Upper lobe of left lung (tissue), 6 donors: ENCODE data around the gene CRTC3. TPM values are rescaled to one million over a fixed set of nuclear protein-coding genes. Genes with fewer than 3 reads are reported as not detected.

Source experiments
- ATAC-seq, 2 donors: fragments of 200-7000 bp; cut with Tn5 transposase; one replicate each; pipeline ENCODE4 v1.9.1; 2022; ENCODE audit warnings: mild to moderate bottlenecking in 2 of 2, moderate library complexity in 2 of 2; ENCODE audit not compliant: low FRiP score in 2 of 2
- DNase-seq, 2 donors: peaks; one replicate each; pipeline ENCODE4 v3.0.0-alpha.2; 2019 to 2020
- H3K27ac ChIP-seq, 4 donors: fragments of 200-600 bp; sonication (generic); one replicate each; pipeline ENCODE4 v1.5.1; 2016 to 2019
- H3K27me3 ChIP-seq, 4 donors: fragments of 200-600 bp; sonication (generic); one replicate each; pipeline ENCODE4 v1.5.1; 2017 to 2019
- H3K36me3 ChIP-seq, 4 donors: fragments of 200-600 bp; sonication (generic); one replicate each; pipeline ENCODE4 v1.5.1; 2016 to 2019
- H3K4me1 ChIP-seq, 4 donors: fragments of 200-600 bp; sonication (generic); one replicate each; pipeline ENCODE4 v1.5.1; 2018 to 2019
- H3K4me3 ChIP-seq, 4 donors: fragments of 200-600 bp; sonication (generic); one replicate each; pipeline ENCODE4 v1.5.1; 2017 to 2019; ENCODE audit warnings: mild to moderate bottlenecking in 2 of 4, moderate library complexity in 1 of 4
- H3K9me3 ChIP-seq, 4 donors: fragments of 200-600 bp; sonication (generic); one replicate each; pipeline ENCODE4 v1.5.1; 2018 to 2019
- CTCF ChIP-seq, 6 experiments: fragments of 450-650 bp in 4 of 6; fragments of 200-600 bp in 2 of 6; sonication (generic) in 2 of 6; IDR thresholded peaks; one replicate each; pipeline ENCODE4 v1.5.1; 2016 to 2019; ENCODE audit warnings: antibody characterized with exemption in 6 of 6
- EP300 ChIP-seq, 4 donors: sonication (generic); formaldehyde crosslinking; IDR thresholded peaks; one replicate each; pipeline ENCODE4 v1.5.1; 2017; ENCODE audit warnings: antibody characterized with exemption in 4 of 4, control low read depth in 2 of 4
- POLR2A ChIP-seq, 4 donors: fragments of 450-650 bp; IDR thresholded peaks; one replicate each; pipeline ENCODE4 v1.5.1; 2016 to 2017; ENCODE audit warnings: antibody characterized with exemption in 4 of 4, mild to moderate bottlenecking in 2 of 4
- POLR2AphosphoS5 ChIP-seq, 2 donors: sonication (generic); formaldehyde crosslinking; IDR thresholded peaks; one replicate each; pipeline ENCODE4 v1.5.1; 2017; ENCODE audit warnings: antibody characterized with exemption in 2 of 2
- WGBS, 2 donors: methylation state at CpG; one replicate each; pipeline ENCODE4 v1.1.5; 2017 to 2018; 5-methylcytosine and 5-hydroxymethylcytosine counted together
- total RNA-seq, 6 donors: library from RNA; depleted of rRNA in 4 of 6; stranded (reverse); fragments of >200 nt in 4 of 6; gene quantifications; one replicate each; pipeline versions ENCODE4 v1.1.0 to v1.2.1, GENCODE V29; 2016 to 2021
- donor health status: DM: no; HTN: no; CAD: no; lungs with moderate emphysema.
- donor health status: DM: no; HTN: yes; CAD: no; lungs with severe emphysema.

CRTC3 gene
- total RNA-seq, 6 donors from 2014 or later: 30.9 to 42.7 (median 35.1) TPM

GRCh38 chr15:90579213-90579612 lies 49.5 kb downstream of the CRTC3 start:
- Histone ChIP-seq H3K4me3 (no peak overlapping the region), H3K27me3 (no peaks in the 10 kb centered on the region), H3K4me1 (peaks cover 6 to 30% (median 18%) of the 10 kb centered on the region in 4 donors), H3K36me3 (no peaks in the 10 kb centered on the region), H3K9me3 (no peaks in the 10 kb centered on the region), H3K27ac (no peak overlapping the region)
- DNase-seq (no peak), ATAC-seq (peak in 1 of 2 donors; percentile 50)
- 75 to 77% methylated on average over 3 of the region's 3 CpGs for WGBS, 2 donors
- TF ChIP-seq EP300 (IDR thresholded peaks at IDR 0.05) (no peak), CTCF (IDR thresholded peaks at IDR 0.05) (no peak), POLR2A (IDR thresholded peaks at IDR 0.05) (no peak), POLR2AphosphoS5 (IDR thresholded peaks at IDR 0.05) (no peak)

- Histone ChIP-seq H3K9me3 (no peaks in the 10 kb centered on the region), H3K27me3 (no peaks in the 10 kb centered on the region), H3K27ac (peak overlapping the region in 1 of 4 donors; percentile 40), H3K4me1 (peaks cover 6 to 30% (median 18%) of the 10 kb centered on the region in 4 donors), H3K36me3 (no peaks in the 10 kb centered on the region), H3K4me3 (no peak overlapping the region)
- ATAC-seq: no peak
- no peak for TF ChIP-seq EP300 (IDR thresholded peaks at IDR 0.05)
- no peak for TF ChIP-seq POLR2AphosphoS5 (IDR thresholded peaks at IDR 0.05)
- no peak for TF ChIP-seq POLR2A (IDR thresholded peaks at IDR 0.05)
- no peak for TF ChIP-seq CTCF (IDR thresholded peaks at IDR 0.05)
- no peak for DNase-seq
- WGBS, 2 donors: 56 to 69% methylated on average over 5 of the region's 5 CpGs
Measured at GRCh38 chr15:90580099-90580498, 50.4 kb downstream of the CRTC3 start.

- Histone ChIP-seq H3K4me1 (peaks cover 6 to 30% (median 18%) of the 10 kb centered on the region in 4 donors), H3K9me3 (no peaks in the 10 kb centered on the region), H3K27me3 (no peaks in the 10 kb centered on the region), H3K36me3 (no peaks in the 10 kb centered on the region), H3K4me3 (no peak overlapping the region), H3K27ac (peak overlapping the region in 1 of 4 donors; percentile 40)
- DNase-seq (no peak), ATAC-seq (no peak)
- no peak for TF ChIP-seq POLR2AphosphoS5 (IDR thresholded peaks at IDR 0.05)
- TF ChIP-seq CTCF (IDR thresholded peaks at IDR 0.05): no peak
- no peak for TF ChIP-seq EP300 (IDR thresholded peaks at IDR 0.05)
- TF ChIP-seq POLR2A (IDR thresholded peaks at IDR 0.05): no peak
- WGBS, 2 donors: 87 to 92% methylated on average over 7 of the region's 7 CpGs
Measured at GRCh38 chr15:90580541-90580940, 50.8 kb downstream of the CRTC3 start.

- no peaks in the 10 kb centered on the region for H3K9me3 ChIP-seq
- DNase-seq (no peak), ATAC-seq (no peak)
- no peak for TF ChIP-seq EP300 (IDR thresholded peaks at IDR 0.05)
- H3K36me3 ChIP-seq: no peaks in the 10 kb centered on the region
- WGBS, 2 donors: 85 to 88% methylated on average over 3 of the region's 3 CpGs
- H3K4me1 ChIP-seq: peaks cover 6 to 30% (median 19%) of the 10 kb centered on the region in 4 donors
- H3K4me3 ChIP-seq: no peak overlapping the region
- H3K27me3 ChIP-seq: no peaks in the 10 kb centered on the region
- peak overlapping the region in 2 of 4 donors; percentile 6 to 57 for H3K27ac ChIP-seq
Measured at GRCh38 chr15:90580946-90581345, 51.2 kb downstream of the CRTC3 start.

- Histone ChIP-seq H3K4me1 (peaks cover 6 to 30% (median 19%) of the 10 kb centered on the region in 4 donors), H3K27me3 (no peaks in the 10 kb centered on the region), H3K4me3 (no peak overlapping the region), H3K9me3 (no peaks in the 10 kb centered on the region), H3K36me3 (no peaks in the 10 kb centered on the region), H3K27ac (peak overlapping the region in 2 of 4 donors; percentile 0 to 57)
- DNase-seq (peak in 1 of 2 donors; percentile 60), ATAC-seq (peak in 1 of 2 donors; percentile 42)
- TF ChIP-seq POLR2A (IDR thresholded peaks at IDR 0.05) (no peak), EP300 (IDR thresholded peaks at IDR 0.05) (no peak), CTCF (IDR thresholded peaks at IDR 0.05) (no peak), POLR2AphosphoS5 (IDR thresholded peaks at IDR 0.05) (no peak)
- WGBS, 2 donors: 74 to 78% methylated on average over 6 of the region's 6 CpGs
Measured at GRCh38 chr15:90581771-90582352, 52.1 kb downstream of the CRTC3 start.
